HEK293T (cell line): ENCODE data around the gene NADSYN1.

Source experiments
- BHLHE40 ChIP-seq: fragments of 450-650 bp; IDR thresholded peaks from 2 replicates; pipeline ENCODE4 v1.6.1; 2016; ENCODE audit warnings: mild to moderate bottlenecking, moderate library complexity, borderline replicate concordance
- ELF4 ChIP-seq: fragments of 450-650 bp; IDR thresholded peaks from 2 replicates; pipeline ENCODE4 v1.6.1; 2017; ENCODE audit warnings: antibody characterized with exemption
- FOXK2 ChIP-seq: fragments of 450-650 bp; IDR thresholded peaks from 2 replicates; pipeline ENCODE4 v1.6.1; 2016; ENCODE audit warnings: mild to moderate bottlenecking
- L3MBTL2 ChIP-seq: fragments of 450-650 bp; conservative IDR thresholded peaks from 2 replicates; pipeline ENCODE4 v1.6.1; 2016; ENCODE audit warnings: mild to moderate bottlenecking
- LEF1 ChIP-seq: fragments of 450-650 bp; IDR thresholded peaks from 2 replicates; pipeline ENCODE4 v1.6.1; 2017; ENCODE audit warnings: mild to moderate bottlenecking, borderline replicate concordance
- SUZ12 ChIP-seq: fragments of 450-650 bp; IDR thresholded peaks from 2 replicates; pipeline ENCODE4 v1.6.1; 2016; ENCODE audit warnings: mild to moderate bottlenecking
- TARDBP ChIP-seq: fragments of 450-650 bp; IDR thresholded peaks from 2 replicates; pipeline ENCODE4 v1.6.1; 2016

DNA sequence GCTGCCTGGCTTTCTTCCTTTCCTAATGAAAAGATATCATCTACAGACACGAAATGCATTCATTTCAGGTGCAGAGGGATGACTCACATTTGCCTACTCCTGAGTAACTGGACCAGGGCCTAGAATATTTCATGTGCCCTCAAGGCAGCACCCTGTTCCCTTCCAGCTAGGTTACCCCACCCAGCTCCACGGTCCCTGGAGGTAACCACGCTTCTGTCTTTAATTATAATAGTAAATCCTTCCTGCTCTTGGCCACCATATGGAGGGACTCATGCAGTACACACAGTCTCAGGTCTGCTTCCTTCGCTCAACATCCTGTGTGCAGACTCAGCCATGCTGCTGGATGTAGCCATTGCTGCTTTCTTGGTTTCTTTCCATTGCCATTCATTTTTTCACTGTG is 27.1 kb upstream of the NADSYN1 start:
- no peak for TF ChIP-seq ELF4
- no peak for TF ChIP-seq FOXK2
- TF ChIP-seq SUZ12: no peak
- no peak for TF ChIP-seq BHLHE40
- no peak for TF ChIP-seq TARDBP
- TF ChIP-seq L3MBTL2: no peak
- TF ChIP-seq LEF1: no peak
